BJ (cell line): ENCODE measurements around the gene PDGFB. TPM values are rescaled to one million over a fixed set of nuclear protein-coding genes. Genes with fewer than 3 reads are reported as not detected.

Experiments
- CTCF ChIA-PET: fragments of 350-600 bp; formaldehyde crosslinking; extraction: SDS; loops from one replicate; lab custom pipeline; 2021; ENCODE audit warnings: antibody characterized with exemption, inconsistent platforms; lab: Yijun Ruan, JAX
- POLR2A ChIA-PET: fragments of 300-600 bp; sonication (Branson Sonifier 250); formaldehyde crosslinking; extraction: SDS; loops from one replicate; lab custom pipeline; 2021; ENCODE audit warnings: antibody characterized with exemption; lab: Charles Lee
- DNase-seq: peaks from one replicate; pipeline ENCODE4 v3.0.0-alpha.2; 2011; ENCODE audit warnings: low read depth
- H3K27me3 ChIP-seq: 2 replicates; pipeline ENCODE4 v1.6.0; 2011; ENCODE audit warnings: low read length; ENCODE audit not compliant: control insufficient read depth, insufficient read depth
- H3K36me3 ChIP-seq: 2 replicates; pipeline ENCODE4 v1.5.1; 2011; ENCODE audit warnings: low read length; ENCODE audit not compliant: control insufficient read depth, insufficient read depth
- H3K4me3 ChIP-seq: 2 replicates; pipeline ENCODE4 v1.5.1; 2011; ENCODE audit warnings: low read depth, mild to moderate bottlenecking, control low read depth, low read length
- CTCF ChIP-seq: IDR thresholded peaks from 2 replicates; pipeline ENCODE4 v1.5.1; 2011; ENCODE audit warnings: low read depth, mild to moderate bottlenecking, control low read depth, inconsistent platforms, low read length, moderate library complexity; ENCODE audit not compliant: insufficient read depth
- polyA plus RNA-seq: library from polyadenylated mRNA; depleted of rRNA; stranded (reverse); fragments of >200 nt; gene quantifications from 2 replicates; pipeline ENCODE4 v1.2.3, GENCODE V29; 2011

Gene PDGFB
- polyA plus RNA-seq, 1 experiment, result 0.13 TPM

GRCh38 chr22:39241794-39242594, 2.8 kb downstream of the PDGFB start:
- TF ChIP-seq CTCF, result no peak
- Histone ChIP-seq H3K27me3 (peaks cover 26% of the 10 kb centered on the region), H3K4me3 (no peak overlapping the region), H3K36me3 (no peaks in the 10 kb centered on the region)
- ChIA-PET POLR2A (no interaction called here), CTCF (no interaction called here)
- no peak for DNase-seq

GRCh38 chr22:39240831-39241793, 3.7 kb downstream of the PDGFB start:
- Histone ChIP-seq H3K27me3 (peaks cover 26% of the 10 kb centered on the region), H3K4me3 (no peak overlapping the region), H3K36me3 (no peaks in the 10 kb centered on the region)
- TF ChIP-seq CTCF, result no peak
- ChIA-PET CTCF (no interaction called here), POLR2A (no interaction called here)
- DNase-seq, result no peak

- Histone ChIP-seq H3K4me3 (no peak overlapping the region), H3K36me3 (no peaks in the 10 kb centered on the region), H3K27me3 (peaks cover 15% of the 10 kb centered on the region)
- TF ChIP-seq CTCF, result no peak
- POLR2A ChIA-PET, result no interaction called here
- CTCF ChIA-PET, result no interaction called here
- no peak for DNase-seq
These were observed 5.0 kb downstream of the PDGFB start for GRCh38 chr22:39239561-39240423.

- Histone ChIP-seq H3K36me3 (no peaks in the 10 kb centered on the region), H3K4me3 (no peak overlapping the region), H3K27me3 (peaks cover 13% of the 10 kb centered on the region)
- DNase-seq, result no peak
- CTCF ChIA-PET, result no interaction called here
- TF ChIP-seq CTCF, result no peak
- POLR2A ChIA-PET, result no interaction called here
These were observed 5.7 kb downstream of the PDGFB start for GRCh38 chr22:39238966-39239505.
